OCI-LY7 (cell line): Measurements from ENCODE around the gene HES1. TPM values are rescaled to one million over a fixed set of nuclear protein-coding genes. Genes with fewer than 3 reads are reported as not detected.

Source experiments
- BruUV-seq: library from RNA; stranded (reverse); fragments of 400-500 nt; replicated peaks from 2 replicates; lab custom pipeline; 2021; lab: Mats Ljungman, UMichigan
- CTCF ChIA-PET: fragments of 300-600 bp; sonication (Branson Sonifier 250); formaldehyde crosslinking; loops from one replicate; lab custom pipeline; 2022; ENCODE audit warnings: antibody characterized with exemption; ENCODE audit not compliant: unreplicated experiment; lab: Charles Lee
- POLR2A ChIA-PET: fragments of 300-600 bp; sonication (Branson Sonifier 250); formaldehyde crosslinking; loops from one replicate; lab custom pipeline; 2022; ENCODE audit warnings: antibody characterized with exemption; lab: Charles Lee
- DNase-seq: peaks from one replicate; pipeline ENCODE4 v3.0.0-alpha.2; 2015; ENCODE audit warnings: low spot score
- H2AFZ ChIP-seq: fragments of 200-600 bp; sonication (generic), shearing (Covaris generic); 2 replicates; pipeline ENCODE4 v1.6.1; 2014; ENCODE audit warnings: mild to moderate bottlenecking, antibody characterized with exemption, low read length, moderate library complexity
- H3K27ac ChIP-seq: fragments of 200-600 bp; sonication (generic); 2 replicates; pipeline ENCODE4 v1.5.1; 2014; ENCODE audit warnings: mixed run types, low read depth, mild to moderate bottlenecking, moderate library complexity, low read length, inconsistent platforms; ENCODE audit not compliant: poor library complexity, severe bottlenecking
- H3K36me3 ChIP-seq: fragments of 200-600 bp; sonication (generic); 2 replicates; pipeline ENCODE4 v1.6.1; 2014; ENCODE audit warnings: mild to moderate bottlenecking, antibody characterized with exemption, low read length, moderate library complexity, mixed read lengths; ENCODE audit not compliant: insufficient read depth
- H3K4me1 ChIP-seq: fragments of 200-600 bp; sonication (generic); 2 replicates; pipeline ENCODE4 v1.5.1; 2014; ENCODE audit warnings: mild to moderate bottlenecking, low read length; ENCODE audit not compliant: insufficient read depth, poor library complexity, severe bottlenecking
- H3K4me2 ChIP-seq: fragments of 200-600 bp; sonication (generic); 2 replicates; pipeline ENCODE4 v1.6.1; 2014; ENCODE audit warnings: mild to moderate bottlenecking, low read length
- H3K4me3 ChIP-seq: fragments of 200-600 bp; sonication (generic); 2 replicates; pipeline ENCODE4 v1.5.1; 2014; ENCODE audit warnings: mild to moderate bottlenecking, low read depth, low read length; ENCODE audit not compliant: poor library complexity, severe bottlenecking
- H3K79me2 ChIP-seq: fragments of 200-600 bp; sonication (generic); 2 replicates; pipeline ENCODE4 v1.6.1; 2016; ENCODE audit warnings: low read depth, mild to moderate bottlenecking, low read length, moderate library complexity, mixed read lengths; ENCODE audit not compliant: insufficient read depth
- H3K9me2 ChIP-seq: fragments of 200-600 bp; sonication (generic); 2 replicates; pipeline ENCODE4 v1.6.1; 2016; ENCODE audit warnings: mild to moderate bottlenecking, low read length, mixed read lengths; ENCODE audit not compliant: insufficient read depth
- H3K9me3 ChIP-seq: fragments of 200-600 bp; sonication (generic); 2 replicates; pipeline ENCODE4 v1.6.1; 2014; ENCODE audit warnings: mild to moderate bottlenecking, mixed run types, low read length, mixed read lengths
- H4K20me1 ChIP-seq: fragments of 200-600 bp; sonication (generic); 2 replicates; pipeline ENCODE4 v1.6.1; 2014; ENCODE audit warnings: mild to moderate bottlenecking, antibody characterized with exemption, low read length, moderate library complexity, mixed read lengths; ENCODE audit not compliant: insufficient read depth
- CTCF ChIP-seq: fragments of 200-600 bp; sonication (generic); conservative IDR thresholded peaks from 2 replicates; pipeline ENCODE4 v1.5.1; 2014; ENCODE audit warnings: mild to moderate bottlenecking, antibody characterized with exemption, low read length, moderate library complexity, mixed read lengths
- EZH2phosphoT487 ChIP-seq: fragments of 200-600 bp; sonication (generic); IDR thresholded peaks from 2 replicates; pipeline ENCODE4 v1.6.1; 2018; ENCODE audit warnings: low read depth, borderline replicate concordance, mild to moderate bottlenecking, mixed run types, antibody characterized with exemption, low read length, moderate library complexity, mixed read lengths
- intact Hi-C: fragments of 100-400 bp; cut with micrococcal nuclease; formaldehyde crosslinking; loops from one replicate; pipeline ENCODE4 v1.10.0; 2022; ENCODE audit not compliant: unreplicated experiment
- total RNA-seq, 2 experiments: library from RNA; depleted of rRNA in 1 of 2; stranded (reverse); fragments of >200 nt in 1 of 2; shearing (Covaris generic) in 1 of 2; gene quantifications; 2 replicates each; pipeline ENCODE4 v1.2.3, GENCODE V29; 2014 to 2022

The HES1 gene
- total RNA-seq, 2 experiments from 2014 or later, result 1.1 to 3.0 TPM

DNA sequence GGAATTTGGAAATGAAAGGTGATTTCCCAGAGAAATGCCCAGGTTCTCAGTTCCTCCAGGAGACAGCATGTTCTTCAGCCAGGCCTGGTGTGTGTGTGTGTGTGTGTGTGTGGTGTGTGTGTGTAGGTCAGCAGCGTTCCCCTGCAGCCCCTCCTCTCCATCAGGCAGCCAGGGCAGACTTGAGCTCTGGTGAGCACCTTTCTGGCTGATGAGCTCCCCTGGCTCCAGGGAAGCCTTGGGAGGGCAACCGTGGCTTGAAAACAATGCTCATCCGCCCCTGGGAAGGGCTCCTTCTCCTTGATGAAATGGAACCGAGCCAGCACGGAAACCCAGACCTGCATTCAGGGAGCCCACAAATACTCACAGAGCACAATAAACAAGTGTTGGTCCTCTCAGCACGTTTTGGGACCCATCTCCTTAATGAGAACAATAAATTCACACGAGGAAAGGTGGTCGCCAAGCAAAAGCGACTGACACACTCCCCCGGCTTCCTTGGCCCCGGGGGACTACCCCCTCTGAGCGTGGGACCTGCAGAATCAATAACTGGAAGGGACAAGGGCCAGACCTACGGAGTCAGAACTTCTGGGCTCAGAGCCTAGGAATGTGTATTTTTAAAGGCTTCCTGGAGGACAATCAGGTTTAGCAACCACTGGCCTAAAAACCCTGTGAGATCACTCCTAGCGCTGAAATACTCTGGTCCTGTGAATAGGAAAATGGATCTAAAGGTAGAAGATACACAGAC is 38.6 kb upstream of the HES1 start:
- no TSS peak for BruUV-seq
- no peak overlapping the region for H3K4me3 ChIP-seq
- H3K4me2 ChIP-seq, result no peak overlapping the region
- DNase-seq, result no peak
- ChIA-PET CTCF (interaction anchor here (0.8 to 2.0 kb wide), 3 partner anchors 11 to 34 kb away, joined by 3 to 6 read pairs (median 6); no protein-coding TSS in a partner anchor), POLR2A (interaction anchor here (0.5 to 9.4 kb wide), 6 partner anchors 7 to 500 kb away, joined by 3 to 141 read pairs (median 4); no protein-coding TSS in a partner anchor)
- H3K79me2 ChIP-seq, result no peaks in the 10 kb centered on the region
- H3K9me3 ChIP-seq, result no peaks in the 10 kb centered on the region
- H3K9me2 ChIP-seq, result no peaks in the 10 kb centered on the region
- H4K20me1 ChIP-seq, result no peaks in the 10 kb centered on the region
- H3K36me3 ChIP-seq, result no peaks in the 10 kb centered on the region
- TF ChIP-seq EZH2phosphoT487 (no peak), CTCF (no peak)
- peaks cover 74% of the 10 kb centered on the region for H3K4me1 ChIP-seq
- no peak overlapping the region for H3K27ac ChIP-seq
- H2AFZ ChIP-seq, result no peak overlapping the region
- intact Hi-C loops, result no loop called here

- Histone ChIP-seq H3K27ac (peak overlapping the region; percentile 16), H3K4me3 (no peak overlapping the region), H3K4me2 (peak overlapping the region; percentile 97; the same call in 1 of the 2 replicates), H3K36me3 (no peaks in the 10 kb centered on the region), H3K79me2 (no peaks in the 10 kb centered on the region), H4K20me1 (no peaks in the 10 kb centered on the region), H3K4me1 (peaks cover 76% of the 10 kb centered on the region), H3K9me2 (no peaks in the 10 kb centered on the region), H3K9me3 (no peaks in the 10 kb centered on the region), H2AFZ (peak overlapping the region; percentile 66; the same call in 1 of the 2 replicates)
- CTCF ChIA-PET, result interaction anchor here (0.6 to 2.0 kb wide), 4 partner anchors 9 to 33 kb away, joined by 3 to 6 read pairs (median 4); no protein-coding TSS in a partner anchor
- no peak for DNase-seq
- POLR2A ChIA-PET, result interaction anchor here (1.0 to 9.4 kb wide), 7 partner anchors 8 to 38 kb away, joined by 3 to 141 read pairs (median 4); partner anchors contain the start of gene HES1
- intact Hi-C loops, result no loop called here
- BruUV-seq, result no TSS peak
- TF ChIP-seq EZH2phosphoT487 (no peak), CTCF (no peak)
Measured at GRCh38 chr3:194098081-194098842, 37.7 kb upstream of the HES1 start.
